ENCODE measurements around the gene PYGO1. TPM values are rescaled to one million over a fixed set of nuclear protein-coding genes. Genes with fewer than 3 reads are reported as not detected.
A peak's percentile ranks its signal among the peaks of the same experiment; 100 is the strongest.
"Not testable (repeated sequence)": the region's sequence is repeated elsewhere in the genome, so short reads cannot be mapped to it uniquely, and the experiment has no call there.

PYGO1 gene
- polyA plus RNA-seq, 4 donors: under 0.01 to 2.8 (median 0.49) TPM; not detected in 1

GRCh38 chr15:55513621-55514413 is 74.3 kb downstream of the PYGO1 start:
- H3K9me3 ChIP-seq (ENCODE audit: control insufficient read depth in 2 of 2, insufficient read depth in 1 of 2, low read depth in 1 of 2, low read length in 1 of 2); H3K27ac ChIP-seq (ENCODE audit: low read depth in 1 of 3, low read length in 2 of 3); H3K4me1 ChIP-seq (ENCODE audit: control insufficient read depth in 3 of 3, insufficient read depth in 2 of 3, low read depth in 1 of 3, low read length in 2 of 3); FAIRE-seq; H3K4me3 ChIP-seq (ENCODE audit: low read depth in 1 of 3, low read length in 3 of 3); H3K27me3 ChIP-seq (ENCODE audit: control insufficient read depth in 3 of 3, insufficient read depth in 3 of 3, low read length in 3 of 3); H3K36me3 ChIP-seq (ENCODE audit: control insufficient read depth in 3 of 3, insufficient read depth in 2 of 3, low read depth in 1 of 3, low read length in 3 of 3): not testable (repeated sequence)
- 75 to 81% (median 77%) methylated on average over 29 of the region's 29 CpGs for WGBS, 3 donors
- DNase-seq: peak in 1 of 2 donors; percentile 24

- FAIRE-seq (no peak), DNase-seq (no peak)
- Histone ChIP-seq H3K27ac (ENCODE audit: low read depth in 1 of 3, low read length in 2 of 3) (no peak overlapping the region), H3K27me3 (ENCODE audit: control insufficient read depth in 3 of 3, insufficient read depth in 3 of 3, low read length in 3 of 3) (no peaks in the 10 kb centered on the region), H3K36me3 (ENCODE audit: control insufficient read depth in 3 of 3, insufficient read depth in 2 of 3, low read depth in 1 of 3, low read length in 3 of 3) (no peaks in the 10 kb centered on the region), H3K4me1 (ENCODE audit: control insufficient read depth in 3 of 3, insufficient read depth in 2 of 3, low read depth in 1 of 3, low read length in 2 of 3) (no peaks in the 10 kb centered on the region), H3K4me3 (ENCODE audit: low read depth in 1 of 3, low read length in 3 of 3) (no peak overlapping the region), H3K9me3 (ENCODE audit: control insufficient read depth in 2 of 2, insufficient read depth in 1 of 2, low read depth in 1 of 2, low read length in 1 of 2) (no peaks in the 10 kb centered on the region)
- WGBS, 3 donors: 73 to 80% (median 74%) methylated on average over 11 of the region's 11 CpGs
Observed at GRCh38 chr15:55513152-55513551, 75.0 kb downstream of the PYGO1 start.

GRCh38 chr15:55507567-55507966 is 80.6 kb downstream of the PYGO1 start:
- FAIRE-seq (no peak), DNase-seq (no peak)
- Histone ChIP-seq H3K4me1 (ENCODE audit: control insufficient read depth in 3 of 3, insufficient read depth in 2 of 3, low read depth in 1 of 3, low read length in 2 of 3) (no peaks in the 10 kb centered on the region), H3K27me3 (ENCODE audit: control insufficient read depth in 3 of 3, insufficient read depth in 3 of 3, low read length in 3 of 3) (no peaks in the 10 kb centered on the region), H3K36me3 (ENCODE audit: control insufficient read depth in 3 of 3, insufficient read depth in 2 of 3, low read depth in 1 of 3, low read length in 3 of 3) (no peaks in the 10 kb centered on the region), H3K4me3 (ENCODE audit: low read depth in 1 of 3, low read length in 3 of 3) (no peak overlapping the region), H3K27ac (ENCODE audit: low read depth in 1 of 3, low read length in 2 of 3) (no peak overlapping the region), H3K9me3 (ENCODE audit: control insufficient read depth in 2 of 2, insufficient read depth in 1 of 2, low read depth in 1 of 2, low read length in 1 of 2) (no peaks in the 10 kb centered on the region)
- WGBS, 3 donors: 67 to 84% (median 72%) methylated on average over 4 of the region's 4 CpGs

GRCh38 chr15:55505407-55505806 is 82.7 kb downstream of the PYGO1 start:
- not testable (repeated sequence) for H3K27me3 ChIP-seq (ENCODE audit: control insufficient read depth in 3 of 3, insufficient read depth in 3 of 3, low read length in 3 of 3); H3K4me1 ChIP-seq (ENCODE audit: control insufficient read depth in 3 of 3, insufficient read depth in 2 of 3, low read depth in 1 of 3, low read length in 2 of 3); H3K27ac ChIP-seq (ENCODE audit: low read depth in 1 of 3, low read length in 2 of 3); H3K36me3 ChIP-seq (ENCODE audit: control insufficient read depth in 3 of 3, insufficient read depth in 2 of 3, low read depth in 1 of 3, low read length in 3 of 3); H3K9me3 ChIP-seq (ENCODE audit: control insufficient read depth in 2 of 2, insufficient read depth in 1 of 2, low read depth in 1 of 2, low read length in 1 of 2); FAIRE-seq; H3K4me3 ChIP-seq (ENCODE audit: low read depth in 1 of 3, low read length in 3 of 3); DNase-seq
- 79 to 83% (median 81%) methylated on average over 5 of the region's 5 CpGs for WGBS, 3 donors

- FAIRE-seq (no peak), DNase-seq (no peak)
- Histone ChIP-seq H3K27me3 (ENCODE audit: control insufficient read depth in 3 of 3, insufficient read depth in 3 of 3, low read length in 3 of 3) (no peaks in the 10 kb centered on the region), H3K9me3 (ENCODE audit: control insufficient read depth in 2 of 2, insufficient read depth in 1 of 2, low read depth in 1 of 2, low read length in 1 of 2) (no peaks in the 10 kb centered on the region), H3K4me1 (ENCODE audit: control insufficient read depth in 3 of 3, insufficient read depth in 2 of 3, low read depth in 1 of 3, low read length in 2 of 3) (peaks cover 0 to 7% (median 0%) of the 10 kb centered on the region in 3 donors), H3K4me3 (ENCODE audit: low read depth in 1 of 3, low read length in 3 of 3) (no peak overlapping the region), H3K27ac (ENCODE audit: low read depth in 1 of 3, low read length in 2 of 3) (no peak overlapping the region), H3K36me3 (ENCODE audit: control insufficient read depth in 3 of 3, insufficient read depth in 2 of 3, low read depth in 1 of 3, low read length in 3 of 3) (no peaks in the 10 kb centered on the region)
- 81 to 85% (median 85%) methylated on average over 7 of the region's 7 CpGs for WGBS, 3 donors
Observed at GRCh38 chr15:55499151-55499550, 89.0 kb downstream of the PYGO1 start.

GRCh38 chr15:55498109-55498938 is 89.8 kb downstream of the PYGO1 start:
- H3K36me3 ChIP-seq (ENCODE audit: control insufficient read depth in 3 of 3, insufficient read depth in 2 of 3, low read depth in 1 of 3, low read length in 3 of 3); H3K9me3 ChIP-seq (ENCODE audit: control insufficient read depth in 2 of 2, insufficient read depth in 1 of 2, low read depth in 1 of 2, low read length in 1 of 2); H3K4me1 ChIP-seq (ENCODE audit: control insufficient read depth in 3 of 3, insufficient read depth in 2 of 3, low read depth in 1 of 3, low read length in 2 of 3); FAIRE-seq; H3K27me3 ChIP-seq (ENCODE audit: control insufficient read depth in 3 of 3, insufficient read depth in 3 of 3, low read length in 3 of 3): not testable (repeated sequence)
- peak overlapping the region; percentile 60 to 78 (median 72) for H3K4me3 ChIP-seq (ENCODE audit: low read depth in 1 of 3, low read length in 3 of 3)
- WGBS, 3 donors: 9 to 12% (median 11%) methylated on average over 55 of the region's 55 CpGs
- H3K27ac ChIP-seq (ENCODE audit: low read depth in 1 of 3, low read length in 2 of 3): peak overlapping the region in 2 of 3 donors; percentile 18 to 33
- peak; percentile 78 to 94 for DNase-seq

- no peaks in the 10 kb centered on the region for H3K9me3 ChIP-seq (ENCODE audit: control insufficient read depth in 2 of 2, insufficient read depth in 1 of 2, low read depth in 1 of 2, low read length in 1 of 2)
- WGBS, 3 donors: 71 to 94% (median 87%) methylated on average over 2 of the region's 2 CpGs
- peaks cover 0 to 7% (median 0%) of the 10 kb centered on the region in 3 donors for H3K4me1 ChIP-seq (ENCODE audit: control insufficient read depth in 3 of 3, insufficient read depth in 2 of 3, low read depth in 1 of 3, low read length in 2 of 3)
- H3K27ac ChIP-seq (ENCODE audit: low read depth in 1 of 3, low read length in 2 of 3): no peak overlapping the region
- H3K36me3 ChIP-seq (ENCODE audit: control insufficient read depth in 3 of 3, insufficient read depth in 2 of 3, low read depth in 1 of 3, low read length in 3 of 3): no peaks in the 10 kb centered on the region
- no peaks in the 10 kb centered on the region for H3K27me3 ChIP-seq (ENCODE audit: control insufficient read depth in 3 of 3, insufficient read depth in 3 of 3, low read length in 3 of 3)
- DNase-seq: no peak
- H3K4me3 ChIP-seq (ENCODE audit: low read depth in 1 of 3, low read length in 3 of 3): no peak overlapping the region
- no peak for FAIRE-seq
Observed at GRCh38 chr15:55496716-55497115, 91.4 kb downstream of the PYGO1 start.

GRCh38 chr15:55494931-55495330 is 93.2 kb downstream of the PYGO1 start:
- Histone ChIP-seq H3K4me1 (ENCODE audit: control insufficient read depth in 3 of 3, insufficient read depth in 2 of 3, low read depth in 1 of 3, low read length in 2 of 3) (peaks cover 0 to 7% (median 0%) of the 10 kb centered on the region in 3 donors), H3K36me3 (ENCODE audit: control insufficient read depth in 3 of 3, insufficient read depth in 2 of 3, low read depth in 1 of 3, low read length in 3 of 3) (peaks cover 0 to 3% (median 0%) of the 10 kb centered on the region in 3 donors), H3K27ac (ENCODE audit: low read depth in 1 of 3, low read length in 2 of 3) (no peak overlapping the region), H3K9me3 (ENCODE audit: control insufficient read depth in 2 of 2, insufficient read depth in 1 of 2, low read depth in 1 of 2, low read length in 1 of 2) (no peaks in the 10 kb centered on the region), H3K27me3 (ENCODE audit: control insufficient read depth in 3 of 3, insufficient read depth in 3 of 3, low read length in 3 of 3) (no peaks in the 10 kb centered on the region), H3K4me3 (ENCODE audit: low read depth in 1 of 3, low read length in 3 of 3) (no peak overlapping the region)
- no peak for DNase-seq
- WGBS, 3 donors: 84 to 97% (median 89%) methylated on average over 1 of the region's 1 CpG
- no peak for FAIRE-seq

Measured in small intestine (tissue), 7 donors.